ENCODE measurements around the gene ACSF3. TPM values are rescaled to one million over a fixed set of nuclear protein-coding genes. Genes with fewer than 3 reads are reported as not detected.

Gene ACSF3
- total RNA-seq, 6 donors from 2014 or later, result 30.2 to 97.4 (median 35.3) TPM

DNA sequence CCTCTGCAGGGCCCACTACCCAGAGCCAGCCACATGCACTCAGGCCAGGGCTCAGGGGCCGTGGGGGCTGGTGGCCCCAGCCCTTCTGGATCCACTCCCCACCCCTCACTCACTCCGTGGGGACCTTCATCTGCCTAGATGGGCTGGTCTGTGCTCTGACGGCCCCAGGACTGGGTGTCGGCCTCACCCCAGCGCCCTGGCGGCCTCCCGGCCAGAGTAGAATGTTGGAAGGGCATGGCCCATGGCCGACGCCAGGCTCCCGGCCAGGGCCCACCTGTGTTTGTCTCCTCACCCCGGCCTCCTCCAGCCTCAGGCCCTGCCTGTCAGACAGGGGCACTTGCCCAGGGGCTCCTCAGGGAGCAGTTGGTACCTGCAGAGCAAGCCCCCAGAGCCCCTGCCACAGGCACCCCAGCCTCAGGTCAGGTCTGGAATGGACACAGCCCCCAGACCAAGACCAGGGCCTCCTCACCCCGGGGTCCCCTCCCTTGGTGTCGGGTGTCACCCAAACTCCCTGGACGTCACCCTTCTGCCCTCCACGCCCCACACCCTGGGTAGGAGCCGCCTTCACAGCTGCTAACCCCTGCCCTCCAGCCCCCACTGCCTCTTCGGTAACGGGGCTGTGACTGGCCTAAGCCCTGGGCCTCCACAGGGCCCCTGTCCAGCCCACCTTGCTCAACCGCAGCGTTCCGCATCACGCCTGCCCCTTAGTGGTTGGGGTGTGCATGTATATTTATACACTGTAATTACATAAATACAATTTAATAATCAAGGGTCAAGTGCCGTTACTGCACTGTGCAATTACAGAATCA lies 74.9 kb downstream of the ACSF3 start:
- TF ChIP-seq EP300 (IDR thresholded peaks at IDR 0.05), result no peak
- TF ChIP-seq, protein P1, sequence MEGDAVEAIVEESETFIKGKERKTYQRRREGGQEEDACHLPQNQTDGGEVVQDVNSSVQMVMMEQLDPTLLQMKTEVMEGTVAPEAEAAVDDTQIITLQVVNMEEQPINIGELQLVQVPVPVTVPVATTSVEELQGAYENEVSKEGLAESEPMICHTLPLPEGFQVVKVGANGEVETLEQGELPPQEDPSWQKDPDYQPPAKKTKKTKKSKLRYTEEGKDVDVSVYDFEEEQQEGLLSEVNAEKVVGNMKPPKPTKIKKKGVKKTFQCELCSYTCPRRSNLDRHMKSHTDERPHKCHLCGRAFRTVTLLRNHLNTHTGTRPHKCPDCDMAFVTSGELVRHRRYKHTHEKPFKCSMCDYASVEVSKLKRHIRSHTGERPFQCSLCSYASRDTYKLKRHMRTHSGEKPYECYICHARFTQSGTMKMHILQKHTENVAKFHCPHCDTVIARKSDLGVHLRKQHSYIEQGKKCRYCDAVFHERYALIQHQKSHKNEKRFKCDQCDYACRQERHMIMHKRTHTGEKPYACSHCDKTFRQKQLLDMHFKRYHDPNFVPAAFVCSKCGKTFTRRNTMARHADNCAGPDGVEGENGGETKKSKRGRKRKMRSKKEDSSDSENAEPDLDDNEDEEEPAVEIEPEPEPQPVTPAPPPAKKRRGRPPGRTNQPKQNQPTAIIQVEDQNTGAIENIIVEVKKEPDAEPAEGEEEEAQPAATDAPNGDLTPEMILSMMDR (IDR thresholded peaks at IDR 0.05), result no peak
- TF ChIP-seq POLR2AphosphoS5 (IDR thresholded peaks at IDR 0.05), result no peak
- no peak for TF ChIP-seq POLR2A (IDR thresholded peaks at IDR 0.05)
- ATAC-seq (ENCODE audit: low FRiP score in 2 of 2) (no peak), DNase-seq (peak in 1 of 2 donors; percentile 82)
- H3K9me3 ChIP-seq, result no peaks in the 10 kb centered on the region
- H3K4me3 ChIP-seq, result no peak overlapping the region
- WGBS, 2 donors, result 62 to 69% methylated on average over 14 to 22 of the region's 23 CpGs
- no peaks in the 10 kb centered on the region for H3K36me3 ChIP-seq
- peaks cover 15 to 33% (median 23%) of the 10 kb centered on the region in 4 donors for H3K4me1 ChIP-seq
- H3K27me3 ChIP-seq, result peaks cover 0 to 11% (median 3%) of the 10 kb centered on the region in 4 donors
- no peak overlapping the region for H3K27ac ChIP-seq

DNA sequence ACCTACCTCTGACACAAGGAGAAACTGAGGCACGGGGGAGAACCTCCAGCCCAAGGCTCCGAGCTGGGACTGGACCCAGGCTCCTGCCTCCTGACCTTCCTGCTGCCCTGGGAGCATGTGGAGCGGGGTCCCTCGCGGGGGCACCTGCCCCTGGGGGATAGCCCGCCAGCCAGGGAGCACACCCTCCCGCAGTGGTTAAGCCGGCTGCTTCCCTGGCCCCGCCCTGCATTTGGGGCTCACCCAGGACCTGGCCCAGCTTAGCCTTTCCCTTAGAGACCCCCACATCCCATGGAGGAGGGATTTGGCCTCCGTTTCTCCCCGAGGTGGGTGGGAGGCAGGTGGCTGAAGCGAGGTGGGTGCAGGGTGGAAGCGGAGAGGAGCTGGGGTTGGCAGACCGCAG lies 76.1 kb downstream of the ACSF3 start:
- no peak for TF ChIP-seq EP300 (IDR thresholded peaks at IDR 0.05)
- TF ChIP-seq POLR2AphosphoS5 (IDR thresholded peaks at IDR 0.05), result no peak
- TF ChIP-seq POLR2A (IDR thresholded peaks at IDR 0.05), result no peak
- TF ChIP-seq, protein P1 (IDR thresholded peaks at IDR 0.05), result no peak
- no peak for ATAC-seq (ENCODE audit: low FRiP score in 2 of 2)
- no peaks in the 10 kb centered on the region for H3K9me3 ChIP-seq
- no peak overlapping the region for H3K4me3 ChIP-seq
- 69 to 75% methylated on average over 5 to 14 of the region's 14 CpGs for WGBS, 2 donors
- H3K27me3 ChIP-seq, result peaks cover 0 to 11% (median 3%) of the 10 kb centered on the region in 4 donors
- peaks cover 15 to 33% (median 23%) of the 10 kb centered on the region in 4 donors for H3K4me1 ChIP-seq
- H3K36me3 ChIP-seq, result no peaks in the 10 kb centered on the region
- peak in 1 of 2 donors; percentile 69 for DNase-seq
- H3K27ac ChIP-seq, result no peak overlapping the region

DNA sequence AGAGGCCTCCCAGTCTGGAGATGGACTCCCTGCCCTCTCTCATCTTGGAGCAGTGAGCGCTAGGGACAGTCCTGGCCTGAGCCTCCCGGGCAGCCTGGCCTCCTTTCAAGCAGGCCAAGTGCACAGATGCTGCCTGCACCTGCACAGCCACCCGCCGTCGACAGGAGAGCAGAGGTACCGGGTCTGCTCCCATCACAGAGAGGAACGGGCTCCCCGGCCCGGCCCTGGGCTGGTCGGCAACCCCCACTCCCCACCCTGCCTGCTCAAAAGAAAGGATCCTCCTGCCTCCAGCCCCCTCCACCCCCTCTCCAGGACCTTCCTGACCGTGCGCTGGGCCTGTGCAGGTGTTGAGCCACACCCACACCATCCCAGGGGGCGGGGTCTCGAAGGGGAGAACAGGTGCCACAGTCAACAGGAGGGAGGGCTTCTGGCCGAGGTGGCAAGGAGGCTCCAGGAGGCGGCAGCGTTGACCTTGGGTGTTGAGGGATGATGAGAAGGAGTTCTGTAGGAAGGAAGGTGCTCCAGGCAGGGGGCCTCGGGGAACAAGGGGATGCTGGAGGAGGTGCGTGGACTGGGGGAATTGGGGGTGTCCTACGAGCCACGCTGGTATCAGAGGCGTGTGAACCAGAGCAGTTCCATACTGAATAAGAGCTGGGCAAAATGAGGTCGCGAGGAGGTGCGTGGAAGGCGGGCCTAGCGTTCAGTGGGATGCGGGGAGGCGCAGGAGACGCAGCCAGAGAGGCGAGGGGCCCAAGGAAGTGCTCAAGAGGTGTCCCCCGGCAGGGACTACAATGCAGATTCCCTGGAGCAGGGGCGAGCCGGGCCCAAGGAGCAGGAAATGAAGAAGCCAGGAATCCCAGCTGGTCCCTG lies 76.9 kb downstream of the ACSF3 start:
- DNase-seq (peak; percentile 81), ATAC-seq (ENCODE audit: low FRiP score in 2 of 2) (no peak)
- TF ChIP-seq, protein P1 (IDR thresholded peaks at IDR 0.05), result no peak
- TF ChIP-seq POLR2A (IDR thresholded peaks at IDR 0.05), result no peak
- Histone ChIP-seq H3K36me3 (no peaks in the 10 kb centered on the region), H3K9me3 (no peaks in the 10 kb centered on the region), H3K4me3 (peak overlapping the region in 3 of 4 donors; percentile 29 to 42 (median 41)), H3K27me3 (peaks cover 0 to 11% (median 3%) of the 10 kb centered on the region in 4 donors), H3K27ac (no peak overlapping the region), H3K4me1 (peaks cover 15 to 33% (median 23%) of the 10 kb centered on the region in 4 donors)
- WGBS, 2 donors, result 13 to 14% methylated on average over 25 to 34 of the region's 34 CpGs

DNA sequence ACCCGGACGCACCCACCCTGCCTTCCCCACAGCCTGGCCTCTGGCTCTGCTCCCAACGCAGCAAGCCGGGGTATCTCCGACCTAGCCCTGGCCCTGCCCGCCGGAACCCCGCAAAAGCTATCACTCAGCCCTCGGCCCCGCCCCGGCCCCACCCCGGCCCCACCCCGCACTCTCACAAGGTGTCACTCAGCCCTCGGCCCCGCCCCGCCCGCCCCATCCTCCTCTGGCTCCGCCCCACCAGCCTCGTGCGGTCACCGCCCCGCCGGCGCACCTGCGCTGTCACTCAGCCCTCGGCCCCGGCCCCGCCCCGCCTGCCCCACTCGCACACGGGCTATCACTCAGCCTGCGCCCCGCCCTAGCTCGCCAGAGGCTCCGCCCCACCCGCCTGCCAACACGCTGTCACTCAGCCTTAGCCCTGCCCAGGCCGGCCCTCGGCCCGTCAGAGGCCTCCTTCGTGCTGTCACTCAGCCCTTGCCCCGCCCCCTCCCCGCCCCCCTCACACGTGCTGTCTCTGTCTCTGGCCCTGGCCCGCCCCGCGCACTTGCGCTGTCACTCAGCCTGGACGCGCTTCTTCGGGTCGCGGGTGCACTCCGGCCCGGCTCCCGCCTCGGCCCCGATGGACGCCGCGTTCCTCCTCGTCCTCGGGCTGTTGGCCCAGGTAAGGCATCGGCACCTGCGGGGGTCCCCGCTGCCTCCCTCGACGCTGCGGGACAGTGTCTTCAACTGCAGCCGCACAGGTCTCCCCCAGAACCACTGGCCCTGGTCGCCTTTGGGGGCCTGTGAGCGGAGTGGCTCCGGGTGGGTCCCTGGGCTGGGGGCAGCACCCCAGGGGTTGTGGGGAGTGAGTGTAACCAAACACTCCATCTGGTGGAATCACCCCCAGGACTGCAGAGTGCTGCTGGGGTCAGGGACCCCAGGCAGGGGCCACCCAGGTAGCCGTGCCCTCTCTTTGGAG lies 77.8 kb downstream of the ACSF3 start, which contains the start of gene CDH15:
Gene CDH15 (plus strand): TSS at position 533 of the 955 bp plus-strand sequence. CDS start 84 bp downstream, at position 617.
- H3K36me3 ChIP-seq, result no peaks in the 10 kb centered on the region
- no peak for TF ChIP-seq POLR2AphosphoS5 (IDR thresholded peaks at IDR 0.05)
- TF ChIP-seq EP300 (IDR thresholded peaks at IDR 0.05), result no peak
- no peak for TF ChIP-seq POLR2A (IDR thresholded peaks at IDR 0.05)
- TF ChIP-seq, protein P1 (IDR thresholded peaks at IDR 0.05), result no peak
- no peaks in the 10 kb centered on the region for H3K9me3 ChIP-seq
- peak; percentile 96 to 99 for DNase-seq
- peak within 1 kb of the TSS in 3 of 4 donors; percentile 29 to 42 (median 41) for H3K4me3 ChIP-seq
- peaks cover 15 to 33% (median 23%) of the 10 kb centered on the region in 4 donors for H3K4me1 ChIP-seq
- H3K27me3 ChIP-seq, result peaks cover 0 to 11% (median 3%) of the 10 kb centered on the region in 4 donors
- 3 to 7% methylated on average over 29 to 37 of the region's 74 CpGs for WGBS, 2 donors
- peak; percentile 87 to 93 for ATAC-seq (ENCODE audit: low FRiP score in 2 of 2)
- H3K27ac ChIP-seq, result no peak within 1 kb of the TSS

Data from upper lobe of left lung (tissue), 6 donors.